ENCODE results near the gene KDM4B.

- TF ChIP-seq ZNF274 (IDR thresholded peaks at IDR 0.05; ENCODE audit: borderline replicate concordance, low read depth, low read length): no peak
- no peak for TF ChIP-seq ZBTB9 (CRISPR knock-in tag; IDR thresholded peaks at IDR 0.05)
- TF ChIP-seq EZH2 (IDR thresholded peaks at IDR 0.05; ENCODE audit: borderline replicate concordance, low read depth, low read length): no peak
These were observed 109.8 kb downstream of the KDM4B start for GRCh38 chr19:5078666-5079065.
